Measurements from ENCODE around the gene CDC42BPA.
A peak's percentile ranks its signal among the peaks of the same experiment; 100 is the strongest.

The CDC42BPA gene

GRCh38 chr1:227318016-227318852, at the start of gene CDC42BPA:
CDC42BPA (minus strand) TSS chr1:227318492; CDS start chr1:227317182, 1,310 bp downstream.
- CTCF ChIA-PET = no interaction called here
- POLR2A ChIA-PET = no interaction called here
- DNase-seq (ENCODE audit: extremely low spot score) = peak; percentile 51
- TF ChIP-seq CTCF (IDR thresholded peaks at IDR 0.05; ENCODE audit: control extremely low read depth, extremely low read depth, low read depth, missing control alignments) = no peak

- POLR2A ChIA-PET = no interaction called here
- DNase-seq (ENCODE audit: extremely low spot score) = no peak
- CTCF ChIA-PET = interaction anchor here (1.2 kb wide), 1 partner anchor 14 kb away, joined by 3 read pairs; no protein-coding TSS in a partner anchor
- TF ChIP-seq CTCF (IDR thresholded peaks at IDR 0.05; ENCODE audit: control extremely low read depth, extremely low read depth, low read depth, missing control alignments) = no peak
Observed at GRCh38 chr1:227368009-227368408, 49.7 kb upstream of the CDC42BPA start.

- CTCF ChIA-PET = no interaction called here
- POLR2A ChIA-PET = no interaction called here
- no peak for DNase-seq (ENCODE audit: extremely low spot score)
- no peak for TF ChIP-seq CTCF (IDR thresholded peaks at IDR 0.05; ENCODE audit: control extremely low read depth, extremely low read depth, low read depth, missing control alignments)
Observed at GRCh38 chr1:227365473-227366431, 47.5 kb upstream of the CDC42BPA start.

- CTCF ChIA-PET = no interaction called here
- DNase-seq (ENCODE audit: extremely low spot score) = no peak
Observed at GRCh38 chr1:227364657-227365056, 46.4 kb upstream of the CDC42BPA start.

GRCh38 chr1:227363825-227364224, 45.5 kb upstream of the CDC42BPA start:
- no peak for TF ChIP-seq CTCF (IDR thresholded peaks at IDR 0.05; ENCODE audit: control extremely low read depth, extremely low read depth, low read depth, missing control alignments)
- POLR2A ChIA-PET = no interaction called here
- no peak for DNase-seq (ENCODE audit: extremely low spot score)
- CTCF ChIA-PET = no interaction called here

More at GRCh38 chr1:227364657-227365056, 46.4 kb upstream of the CDC42BPA start:
- POLR2A ChIA-PET = no interaction called here
- no peak for TF ChIP-seq CTCF (IDR thresholded peaks at IDR 0.05; ENCODE audit: control extremely low read depth, extremely low read depth, low read depth, missing control alignments)

GRCh38 chr1:227362039-227362438, 43.7 kb upstream of the CDC42BPA start:
- POLR2A ChIA-PET = no interaction called here
- CTCF ChIA-PET = no interaction called here
- DNase-seq (ENCODE audit: extremely low spot score) = no peak
- no peak for TF ChIP-seq CTCF (IDR thresholded peaks at IDR 0.05; ENCODE audit: control extremely low read depth, extremely low read depth, low read depth, missing control alignments)
